Measurements from ENCODE around the gene CWC25. TPM values are rescaled to one million over a fixed set of nuclear protein-coding genes. Genes with fewer than 3 reads are reported as not detected.

CWC25 gene
- 18.9 and 19.3 TPM in 2 replicates for total RNA-seq
- long read RNA-seq, transcript CWC25-202 (10 exons, 3,234 nt): major isoform, 19 of 26 reads
- long read RNA-seq, partial matches to known transcripts: 4 of 26 reads
- long read RNA-seq, other reads (novel, unspliced or antisense): 3 of 26 reads

DNA sequence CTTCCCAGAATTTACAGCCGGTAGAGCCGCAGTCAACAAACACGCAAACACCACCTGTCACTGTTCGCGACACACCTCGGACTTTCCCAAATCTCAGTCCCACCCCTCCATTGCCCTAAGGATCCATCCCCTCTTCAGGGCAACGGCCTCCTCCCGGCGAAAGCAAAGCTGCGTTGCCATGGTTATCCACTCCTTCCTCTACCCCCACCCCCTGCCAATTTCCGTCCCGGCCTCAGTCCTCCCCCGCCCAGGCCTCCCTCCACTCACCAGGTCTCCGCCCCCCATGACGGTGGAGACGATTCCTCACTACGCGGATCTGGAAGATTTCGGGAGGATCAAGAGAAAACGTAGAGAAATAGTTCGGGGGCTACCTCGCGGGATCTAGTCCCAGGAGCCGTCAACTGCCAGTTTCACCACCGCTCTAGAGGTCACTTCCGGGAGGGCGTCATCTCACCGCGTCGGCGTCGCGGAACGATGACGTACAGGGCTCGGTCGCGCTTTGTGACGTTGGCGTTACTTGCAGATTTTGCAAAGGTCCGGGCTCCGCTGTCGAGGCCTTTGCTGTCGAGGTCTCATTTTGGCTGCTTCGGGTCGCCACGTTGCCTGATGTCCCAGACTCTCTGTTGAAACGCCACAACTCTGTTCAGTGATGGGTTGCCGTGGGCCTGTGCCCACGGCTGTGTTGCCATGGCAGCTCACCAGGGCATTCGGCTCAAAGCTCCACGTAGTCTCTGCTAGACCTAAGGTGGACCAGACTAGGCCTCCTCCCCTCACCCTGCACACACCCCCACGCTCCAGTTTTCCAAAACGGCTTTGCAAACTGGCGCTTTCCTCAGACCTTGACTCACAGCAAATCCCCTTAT is at the start of gene CWC25:
Gene CWC25 (minus strand): TSS at position 423 of the 863 bp plus-strand sequence. CDS start 138 bp downstream, at position 285.
- Mint-ChIP-seq H3K36me3 (ENCODE audit: low read depth) (peaks cover 3% of the 10 kb centered on the region), H3K4me3 (peak within 1 kb of the TSS; percentile 96), H3K4me1 (peaks cover 23% of the 10 kb centered on the region), H3K27ac (ENCODE audit: unreplicated experiment) (peak within 1 kb of the TSS; percentile 100), H3K27me3 (ENCODE audit: low read depth) (peaks cover 4% of the 10 kb centered on the region), H3K9me3 (no peaks in the 10 kb centered on the region)
- DNase-seq (ENCODE audit: low read depth, low spot score): peak; percentile 98
- TF ChIP-seq, protein P1, sequence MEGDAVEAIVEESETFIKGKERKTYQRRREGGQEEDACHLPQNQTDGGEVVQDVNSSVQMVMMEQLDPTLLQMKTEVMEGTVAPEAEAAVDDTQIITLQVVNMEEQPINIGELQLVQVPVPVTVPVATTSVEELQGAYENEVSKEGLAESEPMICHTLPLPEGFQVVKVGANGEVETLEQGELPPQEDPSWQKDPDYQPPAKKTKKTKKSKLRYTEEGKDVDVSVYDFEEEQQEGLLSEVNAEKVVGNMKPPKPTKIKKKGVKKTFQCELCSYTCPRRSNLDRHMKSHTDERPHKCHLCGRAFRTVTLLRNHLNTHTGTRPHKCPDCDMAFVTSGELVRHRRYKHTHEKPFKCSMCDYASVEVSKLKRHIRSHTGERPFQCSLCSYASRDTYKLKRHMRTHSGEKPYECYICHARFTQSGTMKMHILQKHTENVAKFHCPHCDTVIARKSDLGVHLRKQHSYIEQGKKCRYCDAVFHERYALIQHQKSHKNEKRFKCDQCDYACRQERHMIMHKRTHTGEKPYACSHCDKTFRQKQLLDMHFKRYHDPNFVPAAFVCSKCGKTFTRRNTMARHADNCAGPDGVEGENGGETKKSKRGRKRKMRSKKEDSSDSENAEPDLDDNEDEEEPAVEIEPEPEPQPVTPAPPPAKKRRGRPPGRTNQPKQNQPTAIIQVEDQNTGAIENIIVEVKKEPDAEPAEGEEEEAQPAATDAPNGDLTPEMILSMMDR (conservative IDR thresholded peaks at IDR 0.05): no peak

DNA sequence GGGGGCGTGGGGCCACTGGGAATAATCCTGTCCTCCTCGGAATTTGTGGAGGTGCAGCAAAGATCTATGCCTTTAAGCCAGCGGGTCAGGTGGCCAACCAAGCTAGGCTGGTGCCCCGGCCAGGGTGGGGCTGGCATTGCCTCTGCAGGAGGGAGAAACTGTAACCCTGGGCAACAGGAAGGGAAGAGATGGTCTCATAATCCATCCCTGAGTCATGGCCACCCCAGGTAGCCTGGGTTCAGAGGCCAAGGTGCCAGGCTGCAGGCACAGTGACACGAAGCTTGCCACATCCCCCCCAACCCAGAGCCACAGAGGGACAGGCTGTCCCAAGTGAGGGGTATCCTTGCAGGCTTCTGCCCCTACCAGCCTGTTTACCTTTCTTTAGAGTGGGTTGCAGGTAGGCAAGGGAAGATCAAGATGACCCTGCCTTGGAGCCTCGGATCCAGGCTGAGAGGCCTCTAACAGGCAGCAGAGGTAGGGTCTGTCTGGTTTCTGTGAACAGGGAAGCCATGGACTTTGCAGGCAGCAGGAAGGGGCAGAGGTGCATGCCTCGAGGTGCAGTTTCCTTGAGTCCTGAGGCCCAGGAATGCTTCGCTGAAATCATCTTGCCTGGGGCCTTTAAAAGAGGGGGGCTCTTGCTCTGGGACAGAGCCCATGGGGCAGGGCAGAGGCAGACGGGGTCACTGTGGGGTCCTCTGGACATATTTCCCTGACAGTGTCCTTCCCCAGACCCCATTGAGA is 48.7 kb upstream of the CWC25 start:
- Mint-ChIP-seq H3K4me3 (peak overlapping the region; percentile 93), H3K36me3 (ENCODE audit: low read depth) (peaks cover 2% of the 10 kb centered on the region), H3K27ac (ENCODE audit: unreplicated experiment) (no peak overlapping the region), H3K4me1 (peaks cover 55% of the 10 kb centered on the region), H3K9me3 (no peaks in the 10 kb centered on the region), H3K27me3 (ENCODE audit: low read depth) (peaks cover 15% of the 10 kb centered on the region)
- DNase-seq (ENCODE audit: low read depth, low spot score): no peak
- TF ChIP-seq, protein P1 (conservative IDR thresholded peaks at IDR 0.05): no peak

DNA sequence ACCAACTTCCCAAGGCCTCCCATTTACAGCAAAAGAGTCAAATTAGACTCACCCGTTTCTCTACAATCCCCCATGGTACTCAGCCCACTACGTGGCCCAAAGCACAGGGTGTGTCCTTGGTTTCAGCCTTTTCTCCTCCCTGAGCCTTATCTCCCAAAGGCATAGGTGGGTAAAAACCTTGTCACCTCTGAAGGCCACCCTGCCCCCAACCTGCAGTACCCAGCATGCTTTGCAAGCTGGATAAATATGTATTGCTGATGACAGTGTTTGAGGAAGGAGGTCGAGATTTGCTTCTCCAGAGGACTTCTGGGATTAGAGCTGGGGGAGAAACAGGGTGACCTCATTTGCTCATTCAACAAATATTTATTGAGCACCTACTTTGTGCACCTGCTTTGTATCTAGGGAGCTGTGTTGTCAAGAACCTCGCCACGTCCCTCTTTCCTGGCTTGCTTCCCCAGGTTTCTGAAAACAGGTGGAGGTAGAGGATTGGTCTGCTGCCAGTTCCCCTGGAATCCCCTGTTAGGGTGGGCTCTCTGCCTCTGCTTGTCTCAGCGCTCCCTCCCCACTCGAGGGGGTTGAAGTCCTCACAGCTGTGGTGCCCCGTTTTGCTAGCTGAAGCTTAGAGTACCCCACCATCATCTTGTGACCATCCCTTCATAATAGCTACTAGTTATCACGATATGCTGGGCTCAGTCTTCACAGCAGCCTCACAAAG is 47.7 kb upstream of the CWC25 start:
- TF ChIP-seq, protein P1 (conservative IDR thresholded peaks at IDR 0.05): no peak
- Mint-ChIP-seq H3K9me3 (no peaks in the 10 kb centered on the region), H3K4me3 (peak overlapping the region; percentile 93), H3K4me1 (peaks cover 56% of the 10 kb centered on the region), H3K36me3 (ENCODE audit: low read depth) (peaks cover 2% of the 10 kb centered on the region), H3K27me3 (ENCODE audit: low read depth) (peaks cover 24% of the 10 kb centered on the region), H3K27ac (ENCODE audit: unreplicated experiment) (no peak overlapping the region)
- DNase-seq (ENCODE audit: low read depth, low spot score): no peak

DNA sequence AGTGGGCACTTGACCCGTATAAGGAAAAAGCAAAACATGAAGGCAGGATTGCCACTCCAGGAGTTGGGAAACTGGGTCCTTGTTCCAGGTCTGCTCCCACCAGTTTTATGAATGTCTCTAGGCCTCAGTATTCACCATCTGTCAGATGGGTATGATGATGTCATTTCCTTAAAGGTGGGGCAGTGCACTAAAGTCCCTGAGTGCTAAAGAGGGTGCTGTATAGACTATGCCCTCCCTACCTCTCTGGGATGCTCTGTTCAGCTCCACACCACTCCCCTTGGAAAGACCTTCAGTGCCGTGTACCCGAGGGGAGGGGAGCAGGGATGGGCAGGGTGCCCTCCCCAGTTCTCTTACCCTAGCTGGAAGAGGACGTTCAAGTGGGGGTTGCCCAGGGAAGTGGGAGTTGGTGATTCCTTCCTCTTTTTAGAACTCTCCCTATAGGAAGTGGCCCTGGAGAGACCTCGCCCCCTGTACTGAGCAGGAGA is 46.9 kb upstream of the CWC25 start:
- Mint-ChIP-seq H3K9me3 (peaks cover 2% of the 10 kb centered on the region), H3K36me3 (ENCODE audit: low read depth) (peaks cover 2% of the 10 kb centered on the region), H3K27ac (ENCODE audit: unreplicated experiment) (peak overlapping the region; percentile 91), H3K27me3 (ENCODE audit: low read depth) (peaks cover 30% of the 10 kb centered on the region), H3K4me3 (peak overlapping the region; percentile 93), H3K4me1 (peaks cover 56% of the 10 kb centered on the region)
- TF ChIP-seq, protein P1 (conservative IDR thresholded peaks at IDR 0.05): no peak
- DNase-seq (ENCODE audit: low read depth, low spot score): no peak

Data from neural crest cell (in vitro differentiated cells).